GM23338 (cell line): Measurements from ENCODE around the gene TAF1B. TPM values are rescaled to one million over a fixed set of nuclear protein-coding genes. Genes with fewer than 3 reads are reported as not detected.

Experiments used
- ATAC-seq: fragments of 200-7000 bp; cut with Tn5 transposase; 3 replicates; pipeline ENCODE4 v1.9.1; 2020
- DNase-seq: peaks from one replicate; pipeline ENCODE4 v3.0.0-alpha.2; 2015; ENCODE audit warnings: low spot score
- H2AFZ ChIP-seq: fragments of 200-600 bp; sonication (generic); 2 replicates; pipeline ENCODE4 v1.8.0; 2016; ENCODE audit warnings: antibody characterized with exemption, mild to moderate bottlenecking, moderate library complexity
- H3F3A ChIP-seq: fragments of 200-600 bp; sonication (generic); replicated peaks from 2 replicates; pipeline ENCODE4 v1.8.0; 2017; ENCODE audit warnings: antibody characterized with exemption, mixed run types, low read depth
- H3K27ac ChIP-seq: fragments of 200-600 bp; sonication (generic); 2 replicates; pipeline ENCODE4 v1.6.1; 2016; ENCODE audit warnings: low read depth
- H3K27me3 ChIP-seq: fragments of 200-600 bp; sonication (generic); 2 replicates; pipeline ENCODE4 v1.8.0; 2016; ENCODE audit warnings: mild to moderate bottlenecking, mixed run types, moderate library complexity; ENCODE audit not compliant: insufficient read depth
- H3K36me3 ChIP-seq: fragments of 200-600 bp; sonication (generic); 2 replicates; pipeline ENCODE4 v1.8.0; 2016; ENCODE audit warnings: mild to moderate bottlenecking; ENCODE audit not compliant: insufficient read depth
- H3K4me1 ChIP-seq: fragments of 200-600 bp; sonication (generic); 2 replicates; pipeline ENCODE4 v1.8.0; 2016; ENCODE audit warnings: mild to moderate bottlenecking, moderate library complexity; ENCODE audit not compliant: insufficient read depth
- H3K4me2 ChIP-seq: fragments of 200-600 bp; sonication (generic); 2 replicates; pipeline ENCODE4 v1.7.1; 2017; ENCODE audit warnings: mixed run types
- H3K4me3 ChIP-seq: fragments of 200-600 bp; sonication (generic); 2 replicates; pipeline ENCODE4 v1.6.1; 2016; ENCODE audit warnings: mixed run types
- H3K79me2 ChIP-seq: fragments of 200-600 bp; sonication (generic); replicated peaks from 2 replicates; pipeline ENCODE4 v1.8.0; 2017; ENCODE audit warnings: mild to moderate bottlenecking; ENCODE audit not compliant: insufficient read depth
- H3K9me2 ChIP-seq: fragments of 200-600 bp; sonication (generic); 2 replicates; pipeline ENCODE4 v1.8.0; 2017; ENCODE audit not compliant: insufficient read depth
- H4K20me1 ChIP-seq: fragments of 200-600 bp; sonication (generic); replicated peaks from 2 replicates; pipeline ENCODE4 v1.8.0; 2017; ENCODE audit warnings: mild to moderate bottlenecking; ENCODE audit not compliant: insufficient read depth
- H3K27ac Mint-ChIP-seq: 2 replicates; pipeline ENCODE4 v1.8.0; 2020; ENCODE audit warnings: inconsistent platforms, mild to moderate bottlenecking, moderate library complexity, mixed read lengths
- H3K27me3 Mint-ChIP-seq: 3 replicates; pipeline ENCODE4 v1.8.0; 2022; ENCODE audit warnings: low read depth, mild to moderate bottlenecking, moderate library complexity, mixed read lengths, inconsistent platforms; ENCODE audit not compliant: insufficient read depth, poor library complexity
- H3K36me3 Mint-ChIP-seq: 3 replicates; pipeline ENCODE4 v1.8.0; 2021; ENCODE audit warnings: low read depth, mild to moderate bottlenecking, inconsistent platforms, moderate library complexity, mixed read lengths
- H3K4me1 Mint-ChIP-seq: 3 replicates; pipeline ENCODE4 v1.8.0; 2020; ENCODE audit warnings: mild to moderate bottlenecking, inconsistent platforms, mixed read lengths
- H3K4me3 Mint-ChIP-seq: 3 replicates; pipeline ENCODE4 v1.8.0; 2021; ENCODE audit warnings: moderate library complexity, mild to moderate bottlenecking, inconsistent platforms, mixed read lengths
- H3K9me3 Mint-ChIP-seq: 3 replicates; pipeline ENCODE4 v1.8.0; 2020; ENCODE audit warnings: moderate library complexity, mild to moderate bottlenecking, inconsistent platforms, mixed read lengths
- CTCF ChIP-seq, 2 experiments: fragments of 200-600 bp in 1 of 2; sonication (generic) in 1 of 2; conservative IDR thresholded peaks; 2 replicates each; pipeline versions ENCODE4 v1.5.1 to v1.6.1; 2016 to 2017; ENCODE audit warnings: antibody characterized with exemption in 2 of 2, low read depth in 2 of 2, mild to moderate bottlenecking in 2 of 2, moderate library complexity in 1 of 2
- EZH2 ChIP-seq: fragments of 200-600 bp; sonication (generic); IDR thresholded peaks from one replicate; pipeline ENCODE4 v1.8.0; 2017; ENCODE audit warnings: antibody characterized with exemption, mild to moderate bottlenecking, low read depth; ENCODE audit not compliant: unreplicated experiment
- JUNB ChIP-seq: IDR thresholded peaks from one replicate; pipeline ENCODE4 v1.6.1; 2016; ENCODE audit warnings: antibody characterized with exemption; ENCODE audit not compliant: unreplicated experiment
- NANOG ChIP-seq: IDR thresholded peaks from 2 replicates; pipeline ENCODE4 v1.6.1; 2016; ENCODE audit warnings: antibody characterized with exemption, borderline replicate concordance
- REST ChIP-seq: IDR thresholded peaks from one replicate; pipeline ENCODE4 v1.6.1; 2018; ENCODE audit warnings: antibody characterized with exemption; ENCODE audit not compliant: unreplicated experiment
- ZNF331 ChIP-seq: fragments of 250-450 bp; sonication (Bioruptor Pico); IDR thresholded peaks from 2 replicates; pipeline ENCODE4 v1.5.0; 2020; ENCODE audit warnings: low read depth, mild to moderate bottlenecking, moderate library complexity
- ZNF462 ChIP-seq: fragments of 250-450 bp; sonication (Bioruptor Pico); IDR thresholded peaks from 2 replicates; pipeline ENCODE4 v1.5.0; 2020; ENCODE audit warnings: mild to moderate bottlenecking, moderate library complexity
- polyA plus RNA-seq: library from polyadenylated mRNA; unstranded; fragments of >200 nt; fragmentation: Nextera tagmentation; extraction: Ambion mirVana; gene quantifications from 2 replicates; pipeline ENCODE4 v1.2.1, GENCODE V29; 2016
- total RNA-seq: library from RNA; depleted of rRNA; stranded (reverse); fragments of >200 nt; shearing (Covaris generic); gene quantifications from 2 replicates; pipeline ENCODE4 v1.2.3, GENCODE V29; 2014

The TAF1B gene
- total and polyA plus RNA-seq, 2 experiments from 2014 or later, result 22.2 to 28.9 TPM

GRCh38 chr2:9885036-9885684 lies 41.9 kb downstream of the TAF1B start:
- Mint-ChIP-seq H3K9me3 (peaks cover 12% of the 10 kb centered on the region), H3K27me3 (no peaks in the 10 kb centered on the region), H3K36me3 (peaks cover 37% of the 10 kb centered on the region), H3K27ac (no peak overlapping the region), H3K4me1 (peaks cover 12% of the 10 kb centered on the region), H3K4me3 (no peak overlapping the region)
- H3K4me3 ChIP-seq, result no peak overlapping the region
- no peak overlapping the region for H3K4me2 ChIP-seq
- DNase-seq, result no peak
- H3K79me2 ChIP-seq, result no peaks in the 10 kb centered on the region
- H3K27me3 ChIP-seq, result no peaks in the 10 kb centered on the region
- no peak overlapping the region for H2AFZ ChIP-seq
- no peak for TF ChIP-seq ZNF462
- no peak for TF ChIP-seq REST
- no peak for TF ChIP-seq NANOG
- TF ChIP-seq JUNB, result no peak
- no peak for TF ChIP-seq CTCF (conservative IDR thresholded peaks at IDR 0.05; ENCODE audit: low read depth in 2 of 2)
- TF ChIP-seq EZH2, result no peak
- no peak for TF ChIP-seq ZNF331 (CRISPR knock-in tag)
- no peaks in the 10 kb centered on the region; the same call in 1 of the 2 replicates for H3K36me3 ChIP-seq
- peaks cover 3% of the 10 kb centered on the region; the same call in 1 of the 2 replicates for H4K20me1 ChIP-seq
- H3K9me2 ChIP-seq, result no peaks in the 10 kb centered on the region
- H3K27ac ChIP-seq, result no peak overlapping the region
- H3K4me1 ChIP-seq, result no peaks in the 10 kb centered on the region
- no peaks in the 10 kb centered on the region for H3F3A ChIP-seq
- ATAC-seq, result no peak
